NCI-H69 (cell line): ENCODE measurements around the gene SLC16A8.

Experiments
- DNase-seq: peaks from one replicate; lab custom pipeline; 2025; lab: John Stamatoyannopoulos, UW

SLC16A8 gene

GRCh38 chr22:38112381-38112780 is 28.4 kb upstream of the SLC16A8 start:
- DNase-seq: no peak

- no peak for DNase-seq
These were observed 28.0 kb upstream of the SLC16A8 start for GRCh38 chr22:38111925-38112355.

GRCh38 chr22:38110863-38111852 is 27.2 kb upstream of the SLC16A8 start:
- DNase-seq: no peak

GRCh38 chr22:38110008-38110862 is 26.3 kb upstream of the SLC16A8 start, which contains the start of gene BAIAP2L2:
Gene BAIAP2L2 (minus strand): TSS chr22:38110684. CDS start chr22:38110525, 159 bp downstream.
- no peak for DNase-seq

GRCh38 chr22:38109371-38110001 is 25.5 kb upstream of the SLC16A8 start:
- peak; percentile 46 for DNase-seq

- DNase-seq: no peak
These were observed 24.8 kb upstream of the SLC16A8 start for GRCh38 chr22:38108561-38109319.

GRCh38 chr22:38107692-38108515 is 23.9 kb upstream of the SLC16A8 start:
- DNase-seq: peak; percentile 39

- no peak for DNase-seq
These were observed 23.0 kb upstream of the SLC16A8 start for GRCh38 chr22:38106814-38107578.

GRCh38 chr22:38104084-38104483 is 20.1 kb upstream of the SLC16A8 start:
- DNase-seq: peak; percentile 69

GRCh38 chr22:38103641-38104040 is 19.7 kb upstream of the SLC16A8 start:
- no peak for DNase-seq

- no peak for DNase-seq
These were observed 14.6 kb upstream of the SLC16A8 start for GRCh38 chr22:38098410-38099249.

- no peak for DNase-seq
These were observed 13.8 kb upstream of the SLC16A8 start for GRCh38 chr22:38097557-38098409.

- no peak for DNase-seq
These were observed 13.1 kb upstream of the SLC16A8 start for GRCh38 chr22:38097058-38097457.

GRCh38 chr22:38089474-38089851 is 5.5 kb upstream of the SLC16A8 start:
- no peak for DNase-seq

- DNase-seq: peak; percentile 83
These were observed 4.9 kb upstream of the SLC16A8 start for GRCh38 chr22:38088629-38089473.

- DNase-seq: no peak
These were observed 3.9 kb upstream of the SLC16A8 start for GRCh38 chr22:38087855-38088254.

- no peak for DNase-seq
These were observed 3.0 kb upstream of the SLC16A8 start for GRCh38 chr22:38086942-38087341.
